BE2C (cell line): ENCODE measurements around the gene DLL4.

Experiments used
- DNase-seq: peaks from one replicate; pipeline ENCODE4 v3.0.0-alpha.2; 2020
- H3K27me3 ChIP-seq: fragments of 250-450 bp; sonication (Bioruptor Pico); 2 replicates; pipeline ENCODE4 v1.5.1; 2020; ENCODE audit warnings: mild to moderate bottlenecking
- H3K36me3 ChIP-seq: fragments of 250-450 bp; sonication (Bioruptor Pico); 2 replicates; pipeline ENCODE4 v1.5.1; 2020; ENCODE audit warnings: mild to moderate bottlenecking
- H3K4me1 ChIP-seq: fragments of 250-450 bp; sonication (Bioruptor Pico); 2 replicates; pipeline ENCODE4 v1.5.1; 2020
- H3K4me3 ChIP-seq: 2 replicates; pipeline ENCODE4 v1.5.1; 2011; ENCODE audit warnings: low read depth, low read length
- H3K9me3 ChIP-seq: fragments of 250-450 bp; sonication (Bioruptor Pico); 2 replicates; pipeline ENCODE4 v1.5.1; 2020
- TF ChIP-seq, protein P1 (sequence below): IDR thresholded peaks from 2 replicates; pipeline ENCODE4 v1.5.1; 2012; ENCODE audit warnings: mild to moderate bottlenecking, low read depth, low read length

The DLL4 gene

GRCh38 chr15:40899536-40900207 lies 29.5 kb upstream of the DLL4 start:
- Histone ChIP-seq H3K36me3 (peaks cover 41% of the 10 kb centered on the region), H3K4me3 (no peak overlapping the region)
- TF ChIP-seq, protein P1, sequence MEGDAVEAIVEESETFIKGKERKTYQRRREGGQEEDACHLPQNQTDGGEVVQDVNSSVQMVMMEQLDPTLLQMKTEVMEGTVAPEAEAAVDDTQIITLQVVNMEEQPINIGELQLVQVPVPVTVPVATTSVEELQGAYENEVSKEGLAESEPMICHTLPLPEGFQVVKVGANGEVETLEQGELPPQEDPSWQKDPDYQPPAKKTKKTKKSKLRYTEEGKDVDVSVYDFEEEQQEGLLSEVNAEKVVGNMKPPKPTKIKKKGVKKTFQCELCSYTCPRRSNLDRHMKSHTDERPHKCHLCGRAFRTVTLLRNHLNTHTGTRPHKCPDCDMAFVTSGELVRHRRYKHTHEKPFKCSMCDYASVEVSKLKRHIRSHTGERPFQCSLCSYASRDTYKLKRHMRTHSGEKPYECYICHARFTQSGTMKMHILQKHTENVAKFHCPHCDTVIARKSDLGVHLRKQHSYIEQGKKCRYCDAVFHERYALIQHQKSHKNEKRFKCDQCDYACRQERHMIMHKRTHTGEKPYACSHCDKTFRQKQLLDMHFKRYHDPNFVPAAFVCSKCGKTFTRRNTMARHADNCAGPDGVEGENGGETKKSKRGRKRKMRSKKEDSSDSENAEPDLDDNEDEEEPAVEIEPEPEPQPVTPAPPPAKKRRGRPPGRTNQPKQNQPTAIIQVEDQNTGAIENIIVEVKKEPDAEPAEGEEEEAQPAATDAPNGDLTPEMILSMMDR = no peak

GRCh38 chr15:40900256-40901052 lies 28.7 kb upstream of the DLL4 start:
- no peak for DNase-seq
- TF ChIP-seq, protein P1 = no peak
- Histone ChIP-seq H3K36me3 (peaks cover 42% of the 10 kb centered on the region), H3K27me3 (no peaks in the 10 kb centered on the region), H3K4me1 (no peaks in the 10 kb centered on the region; the same call in 1 of the 2 replicates), H3K4me3 (no peak overlapping the region), H3K9me3 (no peaks in the 10 kb centered on the region)

More at GRCh38 chr15:40899536-40900207, 29.5 kb upstream of the DLL4 start:
- no peak for DNase-seq
- no peaks in the 10 kb centered on the region for H3K27me3 ChIP-seq
- H3K4me1 ChIP-seq = no peaks in the 10 kb centered on the region
- H3K9me3 ChIP-seq = no peaks in the 10 kb centered on the region

DNA sequence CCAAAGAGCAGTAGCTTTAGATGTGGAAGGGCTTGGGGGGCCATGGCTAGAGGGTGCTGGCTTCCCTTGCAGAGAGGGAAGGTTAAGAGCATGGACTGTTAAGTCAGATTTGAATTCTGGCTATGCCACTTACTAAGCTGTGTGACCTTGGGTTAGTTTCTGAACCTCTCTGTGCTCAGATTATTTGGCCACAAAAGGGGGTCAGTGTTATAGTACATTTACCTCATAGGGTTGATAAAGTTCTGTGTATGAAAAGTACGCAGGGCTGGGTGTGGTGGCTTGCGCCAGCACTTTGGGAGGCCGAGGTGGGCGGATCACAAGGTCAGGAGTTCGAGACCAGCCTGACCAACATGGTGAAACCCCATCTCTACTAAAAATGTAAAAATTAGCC lies 28.1 kb upstream of the DLL4 start:
- TF ChIP-seq, protein P1 = no peak
- Histone ChIP-seq H3K27me3 (no peaks in the 10 kb centered on the region), H3K4me1 (peaks cover 4% of the 10 kb centered on the region), H3K36me3 (peaks cover 39% of the 10 kb centered on the region), H3K9me3 (no peaks in the 10 kb centered on the region), H3K4me3 (no peak overlapping the region)
- no peak for DNase-seq

- H3K9me3 ChIP-seq = no peaks in the 10 kb centered on the region
- peaks cover 9% of the 10 kb centered on the region for H3K4me1 ChIP-seq
- DNase-seq = no peak
- H3K27me3 ChIP-seq = no peaks in the 10 kb centered on the region
- H3K36me3 ChIP-seq = peaks cover 39% of the 10 kb centered on the region
- H3K4me3 ChIP-seq = no peak overlapping the region
- TF ChIP-seq, protein P1 = no peak; the same call in 1 of the 2 replicates
Observed at GRCh38 chr15:40902605-40903561, 26.3 kb upstream of the DLL4 start.

DNA sequence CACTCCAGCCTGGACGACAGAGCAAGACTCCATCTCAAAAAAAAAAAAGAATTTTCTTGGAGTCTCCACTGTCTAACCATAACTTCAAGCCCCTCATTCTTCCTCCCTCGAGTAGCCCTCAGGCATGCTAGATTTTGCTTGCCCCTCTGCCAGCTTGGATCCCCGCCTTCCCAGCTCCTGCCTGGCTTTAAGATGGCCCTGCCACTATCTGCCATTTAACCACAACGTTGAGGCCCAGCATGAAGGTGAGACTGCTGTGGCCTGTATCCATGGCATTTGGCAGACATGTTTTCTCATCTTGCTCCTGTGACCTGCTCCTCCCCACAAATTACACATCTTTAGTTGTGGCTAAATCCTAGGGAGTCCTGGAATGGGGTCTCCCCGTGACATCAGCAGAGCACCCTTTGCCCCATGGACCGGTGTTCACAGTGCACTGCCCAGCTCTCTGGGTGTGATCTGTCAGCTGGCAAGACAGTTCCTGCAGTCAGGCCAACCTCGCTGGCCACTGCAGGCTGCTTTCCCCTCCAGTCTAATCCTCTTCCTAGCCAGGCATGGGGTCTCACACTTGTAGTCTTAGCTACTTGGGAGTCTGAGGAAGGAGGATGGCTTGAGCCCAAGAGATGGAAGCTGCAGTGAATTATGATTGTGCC lies 24.5 kb upstream of the DLL4 start:
- no peaks in the 10 kb centered on the region for H3K9me3 ChIP-seq
- no peaks in the 10 kb centered on the region for H3K27me3 ChIP-seq
- TF ChIP-seq, protein P1 = no peak
- H3K4me3 ChIP-seq = no peak overlapping the region
- DNase-seq = no peak
- H3K36me3 ChIP-seq = peaks cover 34% of the 10 kb centered on the region
- H3K4me1 ChIP-seq = peaks cover 9% of the 10 kb centered on the region
